ENCODE measurements around the gene OR9K2.
A peak's percentile ranks its signal among the peaks of the same experiment; 100 is the strongest.
"Not testable (repeated sequence)": the region's sequence is repeated elsewhere in the genome, so short reads cannot be mapped to it uniquely, and the experiment has no call there.

OR9K2 gene, protein sequence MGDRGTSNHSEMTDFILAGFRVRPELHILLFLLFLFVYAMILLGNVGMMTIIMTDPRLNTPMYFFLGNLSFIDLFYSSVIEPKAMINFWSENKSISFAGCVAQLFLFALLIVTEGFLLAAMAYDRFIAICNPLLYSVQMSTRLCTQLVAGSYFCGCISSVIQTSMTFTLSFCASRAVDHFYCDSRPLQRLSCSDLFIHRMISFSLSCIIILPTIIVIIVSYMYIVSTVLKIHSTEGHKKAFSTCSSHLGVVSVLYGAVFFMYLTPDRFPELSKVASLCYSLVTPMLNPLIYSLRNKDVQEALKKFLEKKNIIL

GRCh38 chr12:55126106-55126505 lies at the start of gene OR9K2:
Gene OR9K2, plus strand, starts transcription at chr12:55126406. Its CDS starts 3,429 bp downstream, at chr12:55129835.
- H3K27ac ChIP-seq = no peak within 1 kb of the TSS
- no peak for TF ChIP-seq ZFX (IDR thresholded peaks at IDR 0.05)
- no peak for TF ChIP-seq CTCF (conservative IDR thresholded peaks at IDR 0.05)

GRCh38 chr12:55092579-55092978 lies 33.6 kb upstream of the OR9K2 start:
- TF ChIP-seq ZFX (IDR thresholded peaks at IDR 0.05) (no peak), CTCF (conservative IDR thresholded peaks at IDR 0.05) (peak; percentile 13; the same call in 1 of the 2 replicates)
- H3K27ac ChIP-seq = no peak overlapping the region

DNA sequence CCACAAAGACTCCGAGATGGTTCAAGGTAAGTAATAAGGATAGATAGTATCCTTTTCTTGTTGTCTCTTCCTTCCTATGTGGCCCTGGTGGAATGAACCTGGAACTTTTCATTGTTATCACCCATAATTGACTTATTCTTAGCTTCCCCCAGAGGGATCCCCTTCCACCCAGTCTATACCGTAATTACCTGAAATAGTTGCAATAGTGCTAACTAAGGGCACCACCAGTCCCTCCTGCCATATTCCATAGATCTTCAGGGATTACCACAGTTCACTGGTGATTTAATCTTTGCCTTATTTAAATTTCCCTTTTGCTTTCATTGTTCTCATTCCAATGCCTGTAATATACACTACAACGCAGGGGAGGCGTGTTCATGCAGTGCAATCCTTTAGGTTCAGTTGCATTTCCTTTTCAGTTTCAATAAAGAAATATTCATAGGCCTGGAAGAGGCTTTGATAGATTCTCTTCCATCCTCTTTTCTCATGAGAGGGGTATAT lies 13.8 kb upstream of the OR9K2 start:
- no peak for TF ChIP-seq CTCF (conservative IDR thresholded peaks at IDR 0.05)
- no peak overlapping the region for H3K27ac ChIP-seq

- no peak for TF ChIP-seq ZFX (IDR thresholded peaks at IDR 0.05)
- no peak for TF ChIP-seq CTCF (conservative IDR thresholded peaks at IDR 0.05)
- no peak overlapping the region for H3K27ac ChIP-seq
These were observed 10.1 kb upstream of the OR9K2 start for GRCh38 chr12:55116152-55116551.

DNA sequence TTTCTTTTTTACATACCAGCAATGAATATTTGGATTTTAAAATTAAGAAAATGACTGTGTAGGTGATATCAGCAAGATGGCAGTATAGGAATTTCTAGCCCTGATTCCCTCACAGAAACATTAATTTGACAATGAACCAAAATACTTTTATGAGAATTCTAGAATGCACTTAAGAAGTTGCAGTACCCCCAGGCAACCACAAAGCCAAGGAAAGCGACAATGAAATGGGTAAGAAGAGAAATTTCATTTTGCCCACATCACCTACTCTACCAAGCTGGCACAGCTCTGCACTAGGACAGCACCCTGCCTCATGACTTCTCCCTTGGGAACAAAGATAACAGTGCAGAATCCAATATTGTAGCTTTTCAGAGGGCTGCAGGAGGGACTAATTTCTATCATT lies 6.6 kb downstream of the OR9K2 start:
- TF ChIP-seq ZFX (IDR thresholded peaks at IDR 0.05) = no peak
- TF ChIP-seq CTCF (conservative IDR thresholded peaks at IDR 0.05) = no peak; the same call in 1 of the 2 replicates
- no peak overlapping the region for H3K27ac ChIP-seq

GRCh38 chr12:55142669-55143565 lies 16.7 kb downstream of the OR9K2 start:
- no peak overlapping the region for H3K27ac ChIP-seq
- TF ChIP-seq ZFX (IDR thresholded peaks at IDR 0.05) = no peak
- TF ChIP-seq CTCF (conservative IDR thresholded peaks at IDR 0.05) = peak; percentile 90

DNA sequence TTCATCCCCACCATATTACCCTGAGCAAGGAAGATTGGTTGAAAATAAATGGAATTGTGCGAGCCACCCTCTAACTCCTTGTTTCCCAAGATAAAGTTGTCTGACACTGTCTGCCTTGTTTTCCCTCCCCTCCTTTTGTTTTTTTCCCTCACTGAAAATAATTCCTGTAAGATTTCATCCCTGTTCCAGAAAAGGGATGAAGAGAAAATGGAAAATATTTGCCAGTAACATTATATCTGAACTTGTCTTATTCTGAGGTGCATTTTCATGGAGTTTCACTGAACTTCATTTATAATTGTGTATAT lies 17.3 kb downstream of the OR9K2 start:
- H3K27ac ChIP-seq = no peak overlapping the region
- TF ChIP-seq CTCF (conservative IDR thresholded peaks at IDR 0.05) (peak; percentile 70), ZFX (IDR thresholded peaks at IDR 0.05) (no peak)

- not testable (repeated sequence) for H3K27ac ChIP-seq
These were observed 40.9 kb downstream of the OR9K2 start for GRCh38 chr12:55167010-55167640.

Measured in C4-2B (cell line).